ENCODE measurements around the gene RBCK1. TPM values are rescaled to one million over a fixed set of nuclear protein-coding genes. Genes with fewer than 3 reads are reported as not detected.

The RBCK1 gene
- total RNA-seq, 4 donors from 2014 or later: 50.9 to 111 (median 82.1) TPM

- H3K36me3 ChIP-seq: peaks cover 0 to 99% of the 10 kb centered on the region in 2 donors
- WGBS, 2 donors (ENCODE audit: low coverage in 1 of 2): no CpG with 5 or more reads among the region's 4 CpGs
- H3K9me3 ChIP-seq: no peaks in the 10 kb centered on the region
- no peak for TF ChIP-seq POLR2A (IDR thresholded peaks at IDR 0.05)
- TF ChIP-seq EP300 (IDR thresholded peaks at IDR 0.05): no peak
- no peak for TF ChIP-seq POLR2AphosphoS5 (IDR thresholded peaks at IDR 0.05)
- TF ChIP-seq CTCF (IDR thresholded peaks at IDR 0.05): no peak
- no peak overlapping the region for H3K4me3 ChIP-seq
- H3K27ac ChIP-seq: no peak overlapping the region
- no peak for ATAC-seq
- H3K4me1 ChIP-seq: peaks cover 0 to 6% (median 0%) of the 10 kb centered on the region in 3 donors
- H3K27me3 ChIP-seq: no peaks in the 10 kb centered on the region
These were observed 19.3 kb downstream of the RBCK1 start for GRCh38 chr20:427401-427800.

DNA sequence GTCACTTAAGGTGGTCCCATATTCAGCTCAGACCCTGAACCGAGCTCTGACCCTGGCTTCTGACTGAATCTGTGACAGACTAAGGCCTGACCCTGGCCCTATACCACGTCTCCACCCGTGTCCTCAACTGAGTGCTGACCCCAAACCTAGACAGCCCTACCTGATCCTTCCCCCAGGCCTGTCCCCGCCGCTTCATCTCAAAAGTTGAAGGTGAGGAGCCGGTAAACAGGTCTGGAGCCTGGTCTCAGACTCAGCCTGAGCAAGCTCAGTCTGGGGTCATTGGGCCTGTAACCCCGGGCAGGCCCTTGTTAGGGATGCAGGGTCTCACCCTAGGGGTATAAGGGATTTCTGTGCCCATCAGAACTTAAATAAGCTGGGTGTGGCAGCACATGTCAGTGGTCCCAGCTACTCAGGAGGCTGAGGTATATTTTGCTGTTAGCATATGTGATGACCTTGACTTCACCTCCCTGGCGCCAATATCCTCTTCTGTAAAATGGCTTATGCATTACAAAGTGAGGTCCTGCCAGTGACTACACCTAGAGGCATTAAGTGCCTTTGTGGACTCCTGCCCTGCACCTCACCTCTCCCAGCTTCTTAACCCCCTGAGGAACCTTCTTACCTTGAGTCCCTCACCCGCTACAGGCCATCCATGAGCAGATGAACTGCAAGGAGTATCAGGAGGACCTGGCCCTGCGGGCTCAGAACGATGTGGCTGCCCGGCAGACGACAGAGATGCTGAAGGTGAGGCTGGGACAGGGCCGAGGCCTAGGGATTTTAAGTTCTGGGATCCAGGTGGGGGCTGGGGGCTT, 20.0 kb downstream of the RBCK1 start:
- Histone ChIP-seq H3K36me3 (peaks cover 0 to 99% of the 10 kb centered on the region in 2 donors), H3K9me3 (no peaks in the 10 kb centered on the region), H3K27me3 (no peaks in the 10 kb centered on the region), H3K4me3 (no peak overlapping the region), H3K4me1 (peaks cover 0 to 6% (median 0%) of the 10 kb centered on the region in 3 donors), H3K27ac (no peak overlapping the region)
- WGBS, 2 donors (ENCODE audit: low coverage in 1 of 2): 80 to 83% methylated on average over 1 of the region's 14 CpGs
- TF ChIP-seq CTCF (IDR thresholded peaks at IDR 0.05): no peak
- TF ChIP-seq EP300 (IDR thresholded peaks at IDR 0.05): no peak
- TF ChIP-seq POLR2AphosphoS5 (IDR thresholded peaks at IDR 0.05): no peak
- TF ChIP-seq POLR2A (IDR thresholded peaks at IDR 0.05): no peak
- no peak for ATAC-seq

DNA sequence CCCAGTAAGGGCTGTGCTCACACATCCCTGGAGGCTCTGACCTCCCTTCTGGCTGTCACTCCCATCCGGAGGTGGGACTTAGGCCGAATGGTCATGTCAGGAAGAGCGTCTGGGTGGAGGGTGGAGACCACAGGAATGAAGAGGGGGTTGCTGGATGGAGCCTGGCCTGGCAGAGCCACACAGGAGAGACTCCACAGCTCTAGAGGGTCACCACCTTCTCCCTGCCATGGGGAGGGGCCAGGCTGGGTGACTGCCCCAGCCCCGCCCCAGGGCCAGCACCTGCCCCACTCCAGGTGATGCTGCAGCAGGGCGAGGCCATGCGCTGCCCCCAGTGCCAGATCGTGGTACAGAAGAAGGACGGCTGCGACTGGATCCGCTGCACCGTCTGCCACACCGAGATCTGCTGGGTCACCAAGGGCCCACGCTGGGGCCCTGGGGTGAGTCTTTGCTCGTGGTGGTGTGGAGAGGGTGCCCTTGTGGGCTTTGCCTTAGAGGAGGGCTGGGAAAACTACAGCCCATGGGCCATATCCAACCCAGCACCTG, 20.6 kb downstream of the RBCK1 start:
- peaks cover 0 to 98% of the 10 kb centered on the region in 2 donors for H3K36me3 ChIP-seq

GRCh38 chr20:430091-430999, 22.2 kb downstream of the RBCK1 start:
- H3K27me3 ChIP-seq: no peaks in the 10 kb centered on the region
- TF ChIP-seq POLR2AphosphoS5 (IDR thresholded peaks at IDR 0.05) (no peak), CTCF (IDR thresholded peaks at IDR 0.05) (no peak), POLR2A (IDR thresholded peaks at IDR 0.05) (no peak), EP300 (IDR thresholded peaks at IDR 0.05) (no peak)
- no peak overlapping the region for H3K4me3 ChIP-seq
- no peaks in the 10 kb centered on the region for H3K9me3 ChIP-seq
- H3K27ac ChIP-seq: no peak overlapping the region
- WGBS, 2 donors (ENCODE audit: low coverage in 1 of 2): 70 to 81% methylated on average over 5 of the region's 21 CpGs
- ATAC-seq: no peak
- peaks cover 0 to 98% of the 10 kb centered on the region in 2 donors for H3K36me3 ChIP-seq
- peaks cover 0 to 6% (median 0%) of the 10 kb centered on the region in 3 donors for H3K4me1 ChIP-seq

More for the DNA sequence above, 20.6 kb downstream of the RBCK1 start:
- no peak for ATAC-seq
- Histone ChIP-seq H3K4me3 (no peak overlapping the region), H3K4me1 (peaks cover 0 to 6% (median 0%) of the 10 kb centered on the region in 3 donors), H3K9me3 (no peaks in the 10 kb centered on the region), H3K27me3 (no peaks in the 10 kb centered on the region), H3K27ac (no peak overlapping the region)
- TF ChIP-seq POLR2A (IDR thresholded peaks at IDR 0.05) (no peak), POLR2AphosphoS5 (IDR thresholded peaks at IDR 0.05) (no peak), CTCF (IDR thresholded peaks at IDR 0.05) (no peak), EP300 (IDR thresholded peaks at IDR 0.05) (no peak)
- whole genome bisulfite sequencing, 2 donors (ENCODE audit: low coverage in 1 of 2): no CpG with 5 or more reads among the region's 14 CpGs
